GM18519 (cell line): ENCODE measurements around the gene S100A12.
"Not testable (repeated sequence)": the region's sequence is repeated elsewhere in the genome, so short reads cannot be mapped to it uniquely, and the experiment has no call there.

ENCODE experiments used
- ATAC-seq: cut with Tn5 transposase; IDR thresholded peaks from one replicate; pipeline ENCODE4 v1.9.1; 2021; ENCODE audit warnings: mild to moderate bottlenecking, moderate library complexity; ENCODE audit not compliant: unreplicated experiment, low FRiP score

Gene S100A12

GRCh38 chr1:153354515-153355193 lies 20.8 kb downstream of the S100A12 start:
- no peak for ATAC-seq

GRCh38 chr1:153353226-153353947 lies 22.0 kb downstream of the S100A12 start:
- no peak for ATAC-seq

GRCh38 chr1:153352523-153352922 lies 22.9 kb downstream of the S100A12 start:
- no peak for ATAC-seq

GRCh38 chr1:153350321-153350957 lies 25.0 kb downstream of the S100A12 start:
- no peak for ATAC-seq

- ATAC-seq = no peak
Measured at GRCh38 chr1:153349363-153350320, 25.8 kb downstream of the S100A12 start.

GRCh38 chr1:153348511-153349362 lies 26.7 kb downstream of the S100A12 start, which contains the start of gene PGLYRP4:
Gene PGLYRP4 (minus strand): TSS chr1:153348841. CDS start chr1:153347932, 909 bp downstream.
- no peak for ATAC-seq

- ATAC-seq = no peak
Measured at GRCh38 chr1:153347856-153348255, 27.6 kb downstream of the S100A12 start.

GRCh38 chr1:153347049-153347448 lies 28.4 kb downstream of the S100A12 start:
- not testable (repeated sequence) for ATAC-seq

GRCh38 chr1:153346077-153346723 lies 29.2 kb downstream of the S100A12 start:
- ATAC-seq = no peak

GRCh38 chr1:153345187-153346076 lies 30.0 kb downstream of the S100A12 start:
- ATAC-seq = no peak

GRCh38 chr1:153344718-153345025 lies 30.7 kb downstream of the S100A12 start:
- ATAC-seq = no peak

GRCh38 chr1:153343811-153344717 lies 31.4 kb downstream of the S100A12 start:
- no peak for ATAC-seq

- no peak for ATAC-seq
Measured at GRCh38 chr1:153343040-153343681, 32.3 kb downstream of the S100A12 start.

- no peak for ATAC-seq
Measured at GRCh38 chr1:153342178-153342577, 33.2 kb downstream of the S100A12 start.

- no peak for ATAC-seq
Measured at GRCh38 chr1:153341431-153341934, 33.9 kb downstream of the S100A12 start.

GRCh38 chr1:153340356-153340755 lies 35.1 kb downstream of the S100A12 start:
- ATAC-seq = no peak
